GM23338 (cell line): ENCODE data around the gene GABBR1. TPM values are rescaled to one million over a fixed set of nuclear protein-coding genes. Genes with fewer than 3 reads are reported as not detected.

ENCODE experiments used
- ATAC-seq: fragments of 200-7000 bp; cut with Tn5 transposase; 3 replicates; pipeline ENCODE4 v1.9.1; 2020
- DNase-seq: peaks from one replicate; pipeline ENCODE4 v3.0.0-alpha.2; 2015; ENCODE audit warnings: low spot score
- H2AFZ ChIP-seq: fragments of 200-600 bp; sonication (generic); 2 replicates; pipeline ENCODE4 v1.8.0; 2016; ENCODE audit warnings: antibody characterized with exemption, mild to moderate bottlenecking, moderate library complexity
- H3F3A ChIP-seq: fragments of 200-600 bp; sonication (generic); replicated peaks from 2 replicates; pipeline ENCODE4 v1.8.0; 2017; ENCODE audit warnings: antibody characterized with exemption, mixed run types, low read depth
- H3K27ac ChIP-seq: fragments of 200-600 bp; sonication (generic); 2 replicates; pipeline ENCODE4 v1.6.1; 2016; ENCODE audit warnings: low read depth
- H3K27me3 ChIP-seq: fragments of 200-600 bp; sonication (generic); 2 replicates; pipeline ENCODE4 v1.8.0; 2016; ENCODE audit warnings: mild to moderate bottlenecking, mixed run types, moderate library complexity; ENCODE audit not compliant: insufficient read depth
- H3K36me3 ChIP-seq: fragments of 200-600 bp; sonication (generic); 2 replicates; pipeline ENCODE4 v1.8.0; 2016; ENCODE audit warnings: mild to moderate bottlenecking; ENCODE audit not compliant: insufficient read depth
- H3K4me1 ChIP-seq: fragments of 200-600 bp; sonication (generic); 2 replicates; pipeline ENCODE4 v1.8.0; 2016; ENCODE audit warnings: mild to moderate bottlenecking, moderate library complexity; ENCODE audit not compliant: insufficient read depth
- H3K4me2 ChIP-seq: fragments of 200-600 bp; sonication (generic); 2 replicates; pipeline ENCODE4 v1.7.1; 2017; ENCODE audit warnings: mixed run types
- H3K4me3 ChIP-seq: fragments of 200-600 bp; sonication (generic); 2 replicates; pipeline ENCODE4 v1.6.1; 2016; ENCODE audit warnings: mixed run types
- H3K79me2 ChIP-seq: fragments of 200-600 bp; sonication (generic); replicated peaks from 2 replicates; pipeline ENCODE4 v1.8.0; 2017; ENCODE audit warnings: mild to moderate bottlenecking; ENCODE audit not compliant: insufficient read depth
- H3K9me2 ChIP-seq: fragments of 200-600 bp; sonication (generic); 2 replicates; pipeline ENCODE4 v1.8.0; 2017; ENCODE audit not compliant: insufficient read depth
- H4K20me1 ChIP-seq: fragments of 200-600 bp; sonication (generic); replicated peaks from 2 replicates; pipeline ENCODE4 v1.8.0; 2017; ENCODE audit warnings: mild to moderate bottlenecking; ENCODE audit not compliant: insufficient read depth
- H3K27ac Mint-ChIP-seq: 2 replicates; pipeline ENCODE4 v1.8.0; 2020; ENCODE audit warnings: inconsistent platforms, mild to moderate bottlenecking, moderate library complexity, mixed read lengths
- H3K27me3 Mint-ChIP-seq: 3 replicates; pipeline ENCODE4 v1.8.0; 2022; ENCODE audit warnings: low read depth, mild to moderate bottlenecking, moderate library complexity, mixed read lengths, inconsistent platforms; ENCODE audit not compliant: insufficient read depth, poor library complexity
- H3K36me3 Mint-ChIP-seq: 3 replicates; pipeline ENCODE4 v1.8.0; 2021; ENCODE audit warnings: low read depth, mild to moderate bottlenecking, inconsistent platforms, moderate library complexity, mixed read lengths
- H3K4me1 Mint-ChIP-seq: 3 replicates; pipeline ENCODE4 v1.8.0; 2020; ENCODE audit warnings: mild to moderate bottlenecking, inconsistent platforms, mixed read lengths
- H3K4me3 Mint-ChIP-seq: 3 replicates; pipeline ENCODE4 v1.8.0; 2021; ENCODE audit warnings: moderate library complexity, mild to moderate bottlenecking, inconsistent platforms, mixed read lengths
- H3K9me3 Mint-ChIP-seq: 3 replicates; pipeline ENCODE4 v1.8.0; 2020; ENCODE audit warnings: moderate library complexity, mild to moderate bottlenecking, inconsistent platforms, mixed read lengths
- CTCF ChIP-seq, 2 experiments: fragments of 200-600 bp in 1 of 2; sonication (generic) in 1 of 2; conservative IDR thresholded peaks; 2 replicates each; pipeline versions ENCODE4 v1.5.1 to v1.6.1; 2016 to 2017; ENCODE audit warnings: antibody characterized with exemption in 2 of 2, low read depth in 2 of 2, mild to moderate bottlenecking in 2 of 2, moderate library complexity in 1 of 2
- ETS1 ChIP-seq: IDR thresholded peaks from 2 replicates; pipeline ENCODE4 v1.6.1; 2016; ENCODE audit warnings: antibody characterized with exemption
- EZH2phosphoT487 ChIP-seq: fragments of 200-600 bp; sonication (generic); IDR thresholded peaks from one replicate; pipeline ENCODE4 v1.8.1; 2018; ENCODE audit warnings: antibody characterized with exemption; ENCODE audit not compliant: unreplicated experiment
- REST ChIP-seq: IDR thresholded peaks from one replicate; pipeline ENCODE4 v1.6.1; 2018; ENCODE audit warnings: antibody characterized with exemption; ENCODE audit not compliant: unreplicated experiment
- ZNF114 ChIP-seq: fragments of 250-450 bp; sonication (Bioruptor Pico); IDR thresholded peaks from 2 replicates; pipeline ENCODE4 v1.5.0; 2020; ENCODE audit warnings: mild to moderate bottlenecking, moderate library complexity
- ZNF331 ChIP-seq: fragments of 250-450 bp; sonication (Bioruptor Pico); IDR thresholded peaks from 2 replicates; pipeline ENCODE4 v1.5.0; 2020; ENCODE audit warnings: low read depth, mild to moderate bottlenecking, moderate library complexity
- ZNF462 ChIP-seq: fragments of 250-450 bp; sonication (Bioruptor Pico); IDR thresholded peaks from 2 replicates; pipeline ENCODE4 v1.5.0; 2020; ENCODE audit warnings: mild to moderate bottlenecking, moderate library complexity
- polyA plus RNA-seq: library from polyadenylated mRNA; unstranded; fragments of >200 nt; fragmentation: Nextera tagmentation; extraction: Ambion mirVana; gene quantifications from 2 replicates; pipeline ENCODE4 v1.2.1, GENCODE V29; 2016
- total RNA-seq: library from RNA; depleted of rRNA; stranded (reverse); fragments of >200 nt; shearing (Covaris generic); gene quantifications from 2 replicates; pipeline ENCODE4 v1.2.3, GENCODE V29; 2014

The GABBR1 gene
- total and polyA plus RNA-seq, 2 experiments from 2014 or later = 42.8 to 78.9 TPM

- no peak overlapping the region for H3K4me3 Mint-ChIP-seq
- Histone ChIP-seq H3K4me2 (no peak overlapping the region), H3K36me3 (no peaks in the 10 kb centered on the region; the same call in 1 of the 2 replicates), H3K27me3 (no peaks in the 10 kb centered on the region), H4K20me1 (no peaks in the 10 kb centered on the region), H3K27ac (no peak overlapping the region), H3K9me2 (peaks cover 13% of the 10 kb centered on the region), H3K4me3 (no peak overlapping the region), H2AFZ (no peak overlapping the region), H3K4me1 (peaks cover 8% of the 10 kb centered on the region; the same call in 1 of the 2 replicates), H3F3A (0 out of 2 replicates have a peak, but pooled peaks cover 5% of the 10 kb centered on the region), H3K79me2 (no peaks in the 10 kb centered on the region)
- no peaks in the 10 kb centered on the region; the same call in 1 of the 3 replicates for H3K36me3 Mint-ChIP-seq
- H3K27ac Mint-ChIP-seq = no peak overlapping the region
- DNase-seq (no peak), ATAC-seq (no peak)
- TF ChIP-seq ZNF462 (CRISPR knock-in tag) (no peak), ETS1 (no peak), CTCF (conservative IDR thresholded peaks at IDR 0.05; ENCODE audit: low read depth in 2 of 2) (no peak), EZH2phosphoT487 (no peak), ZNF331 (CRISPR knock-in tag) (no peak), ZNF114 (CRISPR knock-in tag) (no peak), REST (no peak)
- peaks cover 7% of the 10 kb centered on the region for H3K27me3 Mint-ChIP-seq
- H3K4me1 Mint-ChIP-seq = peaks cover 29% of the 10 kb centered on the region
- H3K9me3 Mint-ChIP-seq = peaks cover 6% of the 10 kb centered on the region; the same call in 1 of the 3 replicates
These were observed 42.6 kb upstream of the GABBR1 start for GRCh38 chr6:29675561-29675960.
